ENCODE results near the gene PLD1. TPM values are rescaled to one million over a fixed set of nuclear protein-coding genes. Genes with fewer than 3 reads are reported as not detected.

Gene PLD1
- total and polyA plus RNA-seq, 10 of the 15 experiments (the other 5 are each of a cell fraction or from before 2014, with no cell fraction given), result 2.9 to 108 (median 3.6) TPM

- no peak for TF ChIP-seq TCF12 (IDR thresholded peaks at IDR 0.05; ENCODE audit: low read depth, low read length)
- TF ChIP-seq CBFB (IDR thresholded peaks at IDR 0.05; ENCODE audit: low read depth), result no peak
- no peak for TF ChIP-seq ZNF207 (IDR thresholded peaks at IDR 0.05; ENCODE audit: borderline replicate concordance)
- no peak for TF ChIP-seq USF1 (IDR thresholded peaks at IDR 0.05; ENCODE audit: borderline replicate concordance, extremely low read length, insufficient read depth, low read depth, low read length)
- no peak for TF ChIP-seq RELA (IDR thresholded peaks at IDR 0.05; ENCODE audit: borderline replicate concordance, partially characterized antibody)
- no peaks in the 10 kb centered on the region for H3K36me3 ChIP-seq (ENCODE audit: control insufficient read depth in 2 of 2, insufficient read depth in 2 of 2, low read length in 1 of 2)
- H3K4me1 ChIP-seq (ENCODE audit: control insufficient read depth, insufficient read depth, low read length), result no peaks in the 10 kb centered on the region
- H4K20me1 ChIP-seq (ENCODE audit: control insufficient read depth, insufficient read depth), result no peaks in the 10 kb centered on the region
- no peak overlapping the region for H3K9ac ChIP-seq (ENCODE audit: control insufficient read depth, insufficient read depth, low read length)
- no peak overlapping the region for H2AFZ ChIP-seq (ENCODE audit: control insufficient read depth, low read depth, low read length)
- H3K79me2 ChIP-seq (ENCODE audit: control insufficient read depth, insufficient read depth, low read length), result no peaks in the 10 kb centered on the region
- H3K9me3 ChIP-seq (replicated peaks; ENCODE audit: control insufficient read depth, insufficient read depth, low read length), result no peaks in the 10 kb centered on the region
- ChIA-PET SMC1A (ENCODE audit: uncharacterized antibody, unreplicated experiment) (interaction anchor here (0.7 to 2.0 kb wide), 2 partner anchors 105 to 168 kb away, joined by 3 to 10 read pairs; no protein-coding TSS in a partner anchor), CTCF (interaction anchor here (1.3 kb wide), 1 partner anchor 11 kb away, joined by 4 read pairs; no protein-coding TSS in a partner anchor), POLR2A (no interaction called here), RAD21 (ENCODE audit: unreplicated experiment) (interaction anchor here (1.1 to 1.7 kb wide), 3 partner anchors 9 to 167 kb away, joined by 3 to 4 read pairs (median 4); no protein-coding TSS in a partner anchor)
- H3K27me3 ChIP-seq (replicated peaks in 1 of 2; ENCODE audit: control insufficient read depth in 2 of 2, insufficient read depth in 2 of 2, low read length in 1 of 2), result no peaks in the 10 kb centered on the region
- ATAC-seq (no peak), FAIRE-seq (no peak), DNase-seq (ENCODE audit: low read depth, low spot score) (no peak)
- 52% methylated on average over 4 of the region's 4 CpGs for WGBS (ENCODE audit: insufficient coverage, insufficient replicate concordance, low lambda C conversion rate, missing lambda C conversion rate)
- no peak overlapping the region for H3K27ac ChIP-seq (ENCODE audit: control insufficient read depth, insufficient read depth)
- BruUV-seq (replicated peaks), result no TSS peak
- in situ Hi-C loops (cut with MboI) (no loop called here), intact Hi-C loops (cut with micrococcal nuclease; ENCODE audit: unreplicated experiment) (loop anchor here (2.0 kb wide), 1 partner anchor 50 kb away; no protein-coding TSS in a partner anchor)
- H3K4me3 ChIP-seq, result no peak overlapping the region
- H3K4me2 ChIP-seq (ENCODE audit: control insufficient read depth, insufficient read depth), result no peak overlapping the region
These were observed 143.8 kb downstream of the PLD1 start for GRCh38 chr3:171666516-171666915.

GRCh38 chr3:171663805-171664204, 146.5 kb downstream of the PLD1 start:
- in situ Hi-C loops (cut with MboI), result no loop called here
- TF ChIP-seq ZNF207 (IDR thresholded peaks at IDR 0.05; ENCODE audit: borderline replicate concordance) (no peak), CHD2 (IDR thresholded peaks at IDR 0.05; ENCODE audit: borderline replicate concordance, low read depth, low read length) (no peak), E2F4 (IDR thresholded peaks at IDR 0.05; ENCODE audit: low read depth, low read length) (no peak), GATAD2B (conservative IDR thresholded peaks at IDR 0.05; ENCODE audit: low read depth) (no peak), SMC3 (IDR thresholded peaks at IDR 0.05; ENCODE audit: borderline replicate concordance, low read length) (no peak), EED (IDR thresholded peaks at IDR 0.05; ENCODE audit: low read depth) (no peak), SPI1 (IDR thresholded peaks at IDR 0.05; ENCODE audit: borderline replicate concordance, insufficient read depth, low read depth, low read length) (no peak), MLLT1 (IDR thresholded peaks at IDR 0.05) (no peak)

More at GRCh38 chr3:171663805-171664204, 146.5 kb downstream of the PLD1 start:
- intact Hi-C loops (cut with micrococcal nuclease; ENCODE audit: unreplicated experiment), result no loop called here
- Histone ChIP-seq H2AFZ (ENCODE audit: control insufficient read depth, low read depth, low read length) (no peak overlapping the region), H3K4me3 (no peak overlapping the region), H3K9ac (ENCODE audit: control insufficient read depth, insufficient read depth, low read length) (no peak overlapping the region), H3K79me2 (ENCODE audit: control insufficient read depth, insufficient read depth, low read length) (no peaks in the 10 kb centered on the region), H3K9me3 (replicated peaks; ENCODE audit: control insufficient read depth, insufficient read depth, low read length) (no peaks in the 10 kb centered on the region), H3K36me3 (ENCODE audit: control insufficient read depth in 2 of 2, insufficient read depth in 2 of 2, low read length in 1 of 2) (no peaks in the 10 kb centered on the region), H3K27ac (ENCODE audit: control insufficient read depth, insufficient read depth) (no peak overlapping the region), H4K20me1 (ENCODE audit: control insufficient read depth, insufficient read depth) (no peaks in the 10 kb centered on the region), H3K4me1 (ENCODE audit: control insufficient read depth, insufficient read depth, low read length) (no peaks in the 10 kb centered on the region), H3K27me3 (replicated peaks in 1 of 2; ENCODE audit: control insufficient read depth in 2 of 2, insufficient read depth in 2 of 2, low read length in 1 of 2) (no peaks in the 10 kb centered on the region), H3K4me2 (ENCODE audit: control insufficient read depth, insufficient read depth) (no peak overlapping the region)
- no TSS peak for BruUV-seq (replicated peaks)
- ATAC-seq, result no peak
- CTCF ChIA-PET, result interaction anchor here (1.3 to 1.8 kb wide), 2 partner anchors 109 to 166 kb away, joined by 4 to 5 read pairs; no protein-coding TSS in a partner anchor
- SMC1A ChIA-PET (ENCODE audit: uncharacterized antibody, unreplicated experiment), result interaction anchor here (0.6 to 1.3 kb wide), 5 partner anchors 8 to 111 kb away, joined by 3 to 4 read pairs (median 3); no protein-coding TSS in a partner anchor
- RAD21 ChIA-PET (ENCODE audit: unreplicated experiment), result no interaction called here
- POLR2A ChIA-PET, result no interaction called here
- no peak for DNase-seq (ENCODE audit: low read depth, low spot score)
- WGBS (ENCODE audit: insufficient coverage, insufficient replicate concordance, low lambda C conversion rate, missing lambda C conversion rate), result 22% methylated on average over 4 of the region's 4 CpGs
- no peak for FAIRE-seq

Measured in GM12878 (cell line).